Left lung (tissue), 10 donors: ENCODE data around the gene SH3PXD2A. TPM values are rescaled to one million over a fixed set of nuclear protein-coding genes. Genes with fewer than 3 reads are reported as not detected.

ENCODE experiments used
- ATAC-seq: fragments of 200-7000 bp; cut with Tn5 transposase; one replicate; pipeline ENCODE4 v1.9.1; 2020; ENCODE audit warnings: moderate library complexity
- DNase-seq, 4 donors: peaks; one replicate each; pipeline ENCODE4 v3.0.0-alpha.2; 2013 to 2020
- H3K27ac ChIP-seq, 2 donors: fragments of 200-600 bp; sonication (generic) in 1 of 2; one replicate each; pipeline versions ENCODE4 v1.5.0 to v1.8.0; 2020 to 2021
- H3K27me3 ChIP-seq, 2 donors: fragments of 200-600 bp; sonication (generic) in 1 of 2; one replicate each; pipeline versions ENCODE4 v1.5.0 to v1.8.0; 2020 to 2021
- H3K36me3 ChIP-seq, 2 donors: fragments of 200-600 bp; sonication (generic) in 1 of 2; one replicate each; pipeline versions ENCODE4 v1.5.0 to v1.8.0; 2020 to 2021
- H3K4me1 ChIP-seq, 2 donors: fragments of 200-600 bp; one replicate each; pipeline ENCODE4 v1.8.0; 2021
- H3K4me3 ChIP-seq, 2 donors: fragments of 200-600 bp; sonication (generic) in 1 of 2; one replicate each; pipeline versions ENCODE4 v1.5.0 to v1.8.0; 2020 to 2021; ENCODE audit warnings: mild to moderate bottlenecking in 1 of 2
- H3K9me3 ChIP-seq, 2 donors: fragments of 200-600 bp; sonication (generic) in 1 of 2; one replicate each; pipeline versions ENCODE4 v1.5.0 to v1.8.0; 2020 to 2021
- CTCF ChIP-seq, 2 donors: fragments of 200-600 bp; sonication (generic) in 1 of 2; IDR thresholded peaks; one replicate each; pipeline versions ENCODE4 v1.5.0 to v1.8.0; 2021; ENCODE audit warnings: antibody characterized with exemption in 2 of 2
- intact Hi-C, 2 donors: fragments of 100-400 bp; cut with DNase I; formaldehyde crosslinking; loops; one replicate each; pipeline versions ENCODE4 v1.11.2 to v1.14.2; 2022
- polyA plus RNA-seq, 6 donors: library from polyadenylated mRNA; unstranded; fragments of 120-200 nt; gene quantifications; one replicate each; pipeline ENCODE4 v1.2.1, GENCODE V29; 2013; ENCODE audit not compliant: insufficient read length in 6 of 6
- total RNA-seq, 2 donors: library from RNA; stranded (reverse); fragmentation: NEBNext Ultra II Directional; extraction: Animal tissue kit (Norgen Biotek cat#: 25700); gene quantifications; one replicate each; pipeline ENCODE4 v1.2.1, GENCODE V29; 2021
- donor health status: DM: no; HTN: yes; CAD: no.
- donor health status: DM: no; HTN: no; CAD: no.

The SH3PXD2A gene
- total and polyA plus RNA-seq, 8 donors = 44.8 to 117 (median 91.7) TPM

DNA sequence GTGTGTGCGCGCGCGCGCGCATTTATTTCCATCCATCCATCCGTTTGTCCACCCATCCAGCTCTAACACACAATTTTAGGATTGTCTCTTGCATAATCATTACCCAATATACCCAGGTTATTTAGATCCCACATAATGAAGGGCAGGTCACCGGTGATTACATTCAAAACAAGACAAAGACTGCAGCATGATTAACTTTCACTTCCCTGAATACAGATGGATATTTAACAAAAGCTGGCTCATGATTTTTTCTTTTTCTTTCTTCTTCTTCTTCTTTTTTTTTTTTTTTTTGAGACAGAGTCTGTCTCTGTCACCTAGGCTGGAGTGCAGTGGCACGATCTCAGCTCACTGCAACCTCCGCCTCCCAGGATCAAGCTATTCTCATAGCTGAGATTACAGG is 86.2 kb downstream of the SH3PXD2A start:
- DNase-seq (no peak), ATAC-seq (no peak)
- peaks cover 0 to 10% of the 10 kb centered on the region in 2 donors for H3K27me3 ChIP-seq
- H3K4me1 ChIP-seq = peaks cover 13 to 40% of the 10 kb centered on the region in 2 donors
- TF ChIP-seq CTCF (IDR thresholded peaks at IDR 0.05) = no peak
- H3K36me3 ChIP-seq = no peaks in the 10 kb centered on the region
- H3K9me3 ChIP-seq = no peaks in the 10 kb centered on the region
- H3K27ac ChIP-seq = no peak overlapping the region
- intact Hi-C loops = no loop called here
- H3K4me3 ChIP-seq = no peak overlapping the region

GRCh38 chr10:103768345-103768744 is 87.0 kb downstream of the SH3PXD2A start:
- H3K9me3 ChIP-seq = no peaks in the 10 kb centered on the region
- ATAC-seq = no peak
- no peak for DNase-seq
- intact Hi-C loops = no loop called here
- H3K27ac ChIP-seq = no peak overlapping the region
- TF ChIP-seq CTCF (IDR thresholded peaks at IDR 0.05) = no peak
- peaks cover 0 to 10% of the 10 kb centered on the region in 2 donors for H3K27me3 ChIP-seq
- no peaks in the 10 kb centered on the region for H3K36me3 ChIP-seq
- no peak overlapping the region for H3K4me3 ChIP-seq
- H3K4me1 ChIP-seq = peaks cover 14 to 47% of the 10 kb centered on the region in 2 donors

GRCh38 chr10:103767756-103768155 is 87.6 kb downstream of the SH3PXD2A start:
- Histone ChIP-seq H3K36me3 (no peaks in the 10 kb centered on the region), H3K4me1 (peaks cover 14 to 45% of the 10 kb centered on the region in 2 donors), H3K27ac (no peak overlapping the region), H3K4me3 (no peak overlapping the region), H3K9me3 (no peaks in the 10 kb centered on the region), H3K27me3 (peaks cover 0 to 10% of the 10 kb centered on the region in 2 donors)
- TF ChIP-seq CTCF (IDR thresholded peaks at IDR 0.05) = no peak
- DNase-seq = no peak
- ATAC-seq = no peak
- intact Hi-C loops = no loop called here

DNA sequence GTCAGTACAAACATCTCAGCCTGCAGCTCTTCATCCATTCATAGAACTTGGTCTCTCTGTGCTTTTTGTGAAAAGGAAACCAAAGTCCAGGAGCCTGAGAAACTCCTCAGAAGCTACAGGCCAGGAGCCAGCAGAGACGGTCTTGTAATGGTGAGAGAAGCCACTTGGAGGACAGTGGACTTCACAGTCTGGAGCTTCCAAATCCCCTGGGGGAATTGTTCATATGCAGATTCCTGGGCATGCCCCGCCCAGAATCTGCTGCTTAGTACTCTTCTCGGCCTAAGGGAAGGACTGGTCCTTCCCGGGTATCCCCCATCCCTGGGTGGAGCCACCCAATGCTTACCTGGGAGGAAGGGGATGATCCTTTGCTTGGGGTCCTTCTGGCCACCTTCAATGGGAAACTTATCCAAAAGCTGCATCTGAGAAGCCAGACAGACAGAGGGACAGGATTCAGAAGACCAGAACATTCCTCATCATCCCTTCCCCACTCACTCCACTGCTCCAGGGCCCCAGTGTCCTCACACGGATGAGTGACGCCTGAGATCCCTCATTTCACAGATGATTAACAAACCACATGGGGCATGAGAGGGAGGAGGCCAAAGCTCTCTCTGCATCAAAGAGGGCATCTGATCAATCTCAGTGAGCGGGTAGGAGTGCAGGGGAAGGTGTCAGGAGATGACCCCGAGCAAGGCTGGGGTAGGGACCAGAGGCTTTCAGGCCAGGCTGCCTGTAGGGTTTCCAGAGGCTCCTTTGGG is 88.4 kb downstream of the SH3PXD2A start:
- Histone ChIP-seq H3K4me3 (no peak overlapping the region), H3K4me1 (peaks cover 5 to 45% of the 10 kb centered on the region in 2 donors), H3K36me3 (no peaks in the 10 kb centered on the region), H3K27ac (no peak overlapping the region), H3K27me3 (peaks cover 0 to 2% of the 10 kb centered on the region in 2 donors), H3K9me3 (no peaks in the 10 kb centered on the region)
- TF ChIP-seq CTCF (IDR thresholded peaks at IDR 0.05) = no peak
- intact Hi-C loops = no loop called here
- DNase-seq (no peak), ATAC-seq (no peak)

- H3K4me1 ChIP-seq = peaks cover 8 to 50% of the 10 kb centered on the region in 2 donors
- H3K9me3 ChIP-seq = no peaks in the 10 kb centered on the region
- no peak for TF ChIP-seq CTCF (IDR thresholded peaks at IDR 0.05)
- ATAC-seq = no peak
- no peaks in the 10 kb centered on the region for H3K36me3 ChIP-seq
- DNase-seq = peak in 1 of 4 donors; percentile 82
- H3K27me3 ChIP-seq = no peaks in the 10 kb centered on the region
- H3K27ac ChIP-seq = no peak overlapping the region
- H3K4me3 ChIP-seq = no peak overlapping the region
- intact Hi-C loops = no loop called here
Observed at GRCh38 chr10:103765981-103766380, 89.4 kb downstream of the SH3PXD2A start.
